ENCODE data around the gene ZNF408.

The ZNF408 gene

GRCh38 chr11:46681814-46682213, 19.0 kb upstream of the ZNF408 start:
- Mint-ChIP-seq H3K36me3 (peaks cover 83% of the 10 kb centered on the region), H3K9me3 (no peaks in the 10 kb centered on the region), H3K4me3 (no peak overlapping the region), H3K27ac (no peak overlapping the region), H3K4me1 (peaks cover 6% of the 10 kb centered on the region)
- DNase-seq (ENCODE audit: low spot score in 2 of 2) (no peak), ATAC-seq (no peak)

DNA sequence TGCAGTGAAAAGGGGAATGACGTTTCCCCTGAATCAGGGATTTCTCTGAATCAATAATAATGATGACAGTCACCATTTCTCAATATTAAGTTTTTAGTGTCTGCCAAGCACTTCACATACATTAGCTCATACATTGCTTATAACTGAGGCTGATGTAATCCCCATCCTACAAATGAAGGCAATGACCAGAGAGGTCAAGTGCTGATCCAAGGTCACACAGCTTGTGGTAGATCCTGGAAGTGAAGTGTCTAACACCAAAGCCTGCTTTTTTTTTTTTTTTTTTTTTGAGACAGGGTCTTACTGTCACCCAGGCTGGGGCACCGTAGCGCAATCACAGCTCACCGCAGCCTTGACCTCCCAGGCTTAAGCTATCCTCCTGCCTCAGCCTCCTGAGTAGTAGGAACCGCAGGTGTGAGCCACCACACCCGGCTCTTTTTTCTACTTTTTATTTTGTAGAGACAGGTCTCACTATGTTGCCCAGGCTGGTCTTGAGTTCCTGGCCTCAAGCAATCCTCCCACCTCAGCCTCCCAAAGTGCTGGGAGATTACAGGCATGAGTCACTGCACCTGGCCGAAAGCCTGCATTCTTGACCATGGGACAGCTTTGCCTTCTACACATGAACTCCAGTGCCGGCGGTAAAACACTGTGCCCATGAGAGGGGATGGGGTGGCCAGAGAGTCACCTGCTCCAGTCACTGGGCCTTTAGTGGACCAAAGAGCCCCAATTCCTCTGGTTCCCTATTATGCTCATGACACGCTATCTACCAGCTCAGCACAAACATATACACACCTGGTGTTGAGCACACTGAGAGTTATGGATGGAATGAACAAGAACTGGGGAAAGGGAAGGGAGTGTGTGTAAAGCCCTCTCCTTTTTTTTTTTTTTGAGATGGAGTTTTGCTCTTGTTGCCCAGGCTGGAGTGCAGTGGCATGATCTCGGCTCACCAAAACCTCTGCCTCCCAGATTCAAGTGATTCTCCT, 17.8 kb upstream of the ZNF408 start:
- no peak overlapping the region for H3K4me3 Mint-ChIP-seq
- no peak overlapping the region for H3K27ac Mint-ChIP-seq
- H3K9me3 Mint-ChIP-seq: no peaks in the 10 kb centered on the region
- DNase-seq (ENCODE audit: low spot score in 2 of 2) (no peak), ATAC-seq (no peak)
- peaks cover 84% of the 10 kb centered on the region for H3K36me3 Mint-ChIP-seq
- H3K4me1 Mint-ChIP-seq: no peaks in the 10 kb centered on the region

- DNase-seq (ENCODE audit: low spot score in 2 of 2) (no peak), ATAC-seq (no peak)
- no peaks in the 10 kb centered on the region for H3K4me1 Mint-ChIP-seq
- H3K9me3 Mint-ChIP-seq: no peaks in the 10 kb centered on the region
- H3K27ac Mint-ChIP-seq: no peak overlapping the region
- H3K36me3 Mint-ChIP-seq: peaks cover 83% of the 10 kb centered on the region
- H3K4me3 Mint-ChIP-seq: no peak overlapping the region
Measured at GRCh38 chr11:46684367-46684766, 16.5 kb upstream of the ZNF408 start.

GRCh38 chr11:46686886-46687795, 13.7 kb upstream of the ZNF408 start:
- ATAC-seq (no peak), DNase-seq (ENCODE audit: low spot score in 2 of 2) (no peak)
- H3K27ac Mint-ChIP-seq: peak overlapping the region; percentile 68
- no peak overlapping the region for H3K4me3 Mint-ChIP-seq
- H3K4me1 Mint-ChIP-seq: no peaks in the 10 kb centered on the region
- no peaks in the 10 kb centered on the region for H3K9me3 Mint-ChIP-seq
- peaks cover 93% of the 10 kb centered on the region for H3K36me3 Mint-ChIP-seq

GRCh38 chr11:46690702-46691101, 10.1 kb upstream of the ZNF408 start:
- Mint-ChIP-seq H3K27ac (peak overlapping the region; percentile 63), H3K9me3 (no peaks in the 10 kb centered on the region), H3K4me1 (peaks cover 9% of the 10 kb centered on the region), H3K36me3 (peaks cover 97% of the 10 kb centered on the region), H3K4me3 (no peak overlapping the region)
- ATAC-seq (no peak), DNase-seq (ENCODE audit: low spot score in 2 of 2) (no peak)

- H3K27ac Mint-ChIP-seq: no peak overlapping the region
- ATAC-seq (no peak), DNase-seq (ENCODE audit: low spot score in 2 of 2) (no peak)
- H3K36me3 Mint-ChIP-seq: peaks cover 89% of the 10 kb centered on the region
- H3K4me3 Mint-ChIP-seq: no peak overlapping the region
- peaks cover 17% of the 10 kb centered on the region for H3K4me1 Mint-ChIP-seq
- H3K9me3 Mint-ChIP-seq: no peaks in the 10 kb centered on the region
Measured at GRCh38 chr11:46692450-46692849, 8.4 kb upstream of the ZNF408 start.

DNA sequence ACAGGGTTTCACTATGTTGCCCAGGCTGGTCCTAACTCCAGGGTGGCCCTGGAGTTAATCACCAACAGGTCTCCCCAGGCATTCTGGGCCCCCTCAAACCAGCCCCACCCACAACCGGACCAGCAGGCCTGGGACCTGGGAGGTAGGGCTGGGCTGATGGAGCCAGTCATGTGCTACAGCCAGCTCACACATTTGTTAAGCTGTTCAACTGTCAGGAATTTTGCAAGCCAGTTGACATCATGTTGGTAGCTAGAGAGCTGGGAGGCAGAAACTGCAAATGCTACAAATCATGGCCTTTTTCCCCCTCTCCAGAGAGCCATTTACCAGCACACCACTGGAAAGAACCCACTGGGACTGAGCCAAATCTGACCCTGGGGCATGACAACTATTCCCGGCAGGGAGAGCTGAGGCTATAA, 7.2 kb upstream of the ZNF408 start:
- H3K4me1 Mint-ChIP-seq: peaks cover 28% of the 10 kb centered on the region
- no peaks in the 10 kb centered on the region for H3K9me3 Mint-ChIP-seq
- DNase-seq (ENCODE audit: low spot score in 2 of 2) (no peak), ATAC-seq (no peak)
- peaks cover 86% of the 10 kb centered on the region for H3K36me3 Mint-ChIP-seq
- no peak overlapping the region for H3K27ac Mint-ChIP-seq
- no peak overlapping the region for H3K4me3 Mint-ChIP-seq

DNA sequence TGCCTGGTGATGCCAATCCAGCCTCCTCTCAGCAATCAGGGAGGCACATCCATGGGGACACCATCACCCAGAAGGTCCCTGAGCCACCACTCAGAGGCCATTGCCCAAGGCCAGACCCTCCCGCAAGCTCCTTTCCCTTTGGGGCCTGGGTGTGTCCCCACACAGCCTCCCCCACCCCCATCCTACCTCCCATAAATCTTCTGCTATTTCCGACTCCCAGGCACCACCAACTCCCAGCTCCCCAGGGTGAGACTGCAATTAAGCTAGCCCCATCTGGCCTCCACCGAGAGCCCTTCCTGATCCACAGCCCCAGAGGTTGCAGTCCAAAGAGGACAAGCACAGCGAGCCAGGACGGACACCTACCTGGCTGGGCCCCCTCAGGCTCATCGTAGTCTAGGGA, 6.8 kb upstream of the ZNF408 start:
- Mint-ChIP-seq H3K4me1 (peaks cover 33% of the 10 kb centered on the region), H3K4me3 (no peak overlapping the region), H3K27ac (peak overlapping the region; percentile 89), H3K36me3 (peaks cover 82% of the 10 kb centered on the region), H3K9me3 (no peaks in the 10 kb centered on the region)
- no peak for ATAC-seq
- no peak for DNase-seq (ENCODE audit: low spot score in 2 of 2)

GRCh38 chr11:46694607-46695006, 6.2 kb upstream of the ZNF408 start:
- Mint-ChIP-seq H3K36me3 (peaks cover 77% of the 10 kb centered on the region), H3K27ac (peak overlapping the region; percentile 89), H3K4me3 (no peak overlapping the region), H3K9me3 (no peaks in the 10 kb centered on the region), H3K4me1 (peaks cover 35% of the 10 kb centered on the region)
- DNase-seq (ENCODE audit: low spot score in 2 of 2) (no peak), ATAC-seq (no peak)

DNA sequence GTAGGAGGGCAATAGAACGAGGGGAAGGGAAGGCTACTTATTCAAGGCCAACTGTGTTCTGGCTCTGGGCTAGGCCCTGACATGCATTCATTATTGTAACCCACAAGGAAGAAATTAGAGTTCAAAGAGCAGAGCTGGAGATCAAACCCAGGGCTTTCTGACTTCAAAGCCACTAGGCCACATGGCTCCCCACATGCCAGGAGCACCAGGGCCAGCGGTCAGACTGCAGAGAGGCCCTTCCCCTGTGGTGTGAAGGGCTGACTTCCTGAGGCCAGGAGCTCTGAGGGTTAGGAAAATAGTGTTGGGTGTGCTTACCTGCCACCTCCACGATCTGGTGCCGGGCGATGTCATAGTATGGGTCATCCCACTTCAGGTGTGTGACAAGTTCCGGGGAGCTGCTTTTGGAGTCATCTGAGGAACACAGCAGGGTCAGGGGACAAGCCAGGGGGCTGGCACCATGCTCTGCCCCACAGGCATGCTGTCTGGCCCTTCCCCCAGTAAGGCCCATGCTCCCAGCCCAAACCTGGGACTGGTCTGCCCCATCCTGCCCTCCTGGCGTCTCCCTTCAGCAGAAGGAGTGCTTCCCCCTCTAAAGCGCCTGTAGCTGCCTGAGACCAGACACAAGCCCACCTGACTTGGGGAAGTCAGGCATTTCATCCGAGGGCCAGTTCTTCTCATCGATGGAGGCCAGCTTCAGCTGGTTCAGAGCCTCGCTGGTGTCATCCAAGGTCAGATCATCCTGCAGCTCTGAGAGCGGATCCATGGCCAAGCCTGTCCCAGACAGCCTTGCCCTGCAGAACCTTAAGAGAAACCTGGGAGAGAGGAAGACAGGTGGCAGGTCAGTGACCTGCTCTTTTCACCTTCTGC, 5.3 kb upstream of the ZNF408 start:
- H3K36me3 Mint-ChIP-seq: peaks cover 75% of the 10 kb centered on the region
- no peaks in the 10 kb centered on the region for H3K9me3 Mint-ChIP-seq
- no peak overlapping the region for H3K4me3 Mint-ChIP-seq
- DNase-seq (ENCODE audit: low spot score in 2 of 2): no peak
- peaks cover 35% of the 10 kb centered on the region for H3K4me1 Mint-ChIP-seq
- peak overlapping the region; percentile 89 for H3K27ac Mint-ChIP-seq
- no peak for ATAC-seq

GRCh38 chr11:46696212-46696558, 4.6 kb upstream of the ZNF408 start:
- ATAC-seq (no peak), DNase-seq (ENCODE audit: low spot score in 2 of 2) (no peak)
- no peak overlapping the region for H3K4me3 Mint-ChIP-seq
- H3K27ac Mint-ChIP-seq: peak overlapping the region; percentile 89
- H3K36me3 Mint-ChIP-seq: peaks cover 75% of the 10 kb centered on the region
- H3K9me3 Mint-ChIP-seq: no peaks in the 10 kb centered on the region
- peaks cover 36% of the 10 kb centered on the region for H3K4me1 Mint-ChIP-seq

- Mint-ChIP-seq H3K9me3 (no peaks in the 10 kb centered on the region), H3K36me3 (peaks cover 73% of the 10 kb centered on the region), H3K4me3 (no peak overlapping the region), H3K27ac (peak overlapping the region; percentile 86), H3K4me1 (peaks cover 45% of the 10 kb centered on the region)
- ATAC-seq (no peak), DNase-seq (ENCODE audit: low spot score in 2 of 2) (no peak)
Measured at GRCh38 chr11:46697303-46697702, 3.5 kb upstream of the ZNF408 start.

- peak overlapping the region; percentile 86 for H3K27ac Mint-ChIP-seq
- ATAC-seq: no peak
- DNase-seq (ENCODE audit: low spot score in 2 of 2): no peak
- H3K36me3 Mint-ChIP-seq: peaks cover 73% of the 10 kb centered on the region
- peak overlapping the region; percentile 87 for H3K4me3 Mint-ChIP-seq
- no peaks in the 10 kb centered on the region for H3K9me3 Mint-ChIP-seq
- H3K4me1 Mint-ChIP-seq: peaks cover 49% of the 10 kb centered on the region
Measured at GRCh38 chr11:46697723-46698122, 3.1 kb upstream of the ZNF408 start.

GRCh38 chr11:46698597-46698996, 2.2 kb upstream of the ZNF408 start:
- DNase-seq (ENCODE audit: low spot score in 2 of 2) (no peak), ATAC-seq (no peak)
- Mint-ChIP-seq H3K27ac (peak overlapping the region; percentile 97), H3K4me3 (peak overlapping the region; percentile 87), H3K36me3 (peaks cover 73% of the 10 kb centered on the region), H3K9me3 (no peaks in the 10 kb centered on the region), H3K4me1 (peaks cover 58% of the 10 kb centered on the region)

Data from stimulated activated effector memory CD8-positive, alpha-beta T cell treated with anti-CD3 and anti-CD28 coated beads, Interleukin-12 subunit alpha, Interleukin-12 subunit beta, amount 100 ng/mL, for 72 hours (primary cell).